Neural cell (in vitro differentiated cells): ENCODE results near the gene PCBD1. TPM values are rescaled to one million over a fixed set of nuclear protein-coding genes. Genes with fewer than 3 reads are reported as not detected.

Experiments used
- H2AFZ ChIP-seq: fragments of 200-600, 300-800 bp; sonication (generic), shearing (Covaris generic); 2 replicates; pipeline ENCODE4 v1.6.0; 2014; ENCODE audit warnings: low read depth, mild to moderate bottlenecking, antibody characterized with exemption, low read length, moderate library complexity
- H3F3A ChIP-seq: fragments of 200-600 bp; shearing (Covaris generic); 2 replicates; pipeline ENCODE4 v1.6.1; 2016; ENCODE audit warnings: mild to moderate bottlenecking, moderate library complexity, mixed read lengths, antibody characterized with exemption, low read length; ENCODE audit not compliant: insufficient read depth, poor library complexity, severe bottlenecking
- H3K27ac ChIP-seq: fragments of 200-600, 300-800 bp; sonication (generic), shearing (Covaris generic); 2 replicates; pipeline ENCODE4 v1.5.1; 2014; ENCODE audit warnings: mild to moderate bottlenecking, low read length, moderate library complexity
- H3K27me3 ChIP-seq: fragments of 300-800, 200-600 bp; sonication (generic), shearing (Covaris generic); 2 replicates; pipeline ENCODE4 v1.6.0; 2014; ENCODE audit warnings: mild to moderate bottlenecking, low read depth, low read length, moderate library complexity; ENCODE audit not compliant: insufficient read depth
- H3K36me3 ChIP-seq: fragments of 300-800, 200-600 bp; sonication (generic), shearing (Covaris generic); 2 replicates; pipeline ENCODE4 v1.5.1; 2014; ENCODE audit warnings: mild to moderate bottlenecking, antibody characterized with exemption, low read length, moderate library complexity; ENCODE audit not compliant: insufficient read depth
- H3K4me2 ChIP-seq: fragments of 300-800, 200-600 bp; sonication (generic), shearing (Covaris generic); 2 replicates; pipeline ENCODE4 v1.6.0; 2014; ENCODE audit warnings: mild to moderate bottlenecking, low read length
- H3K4me3 ChIP-seq: fragments of 300-800, 200-600 bp; sonication (generic), shearing (Covaris generic); 2 replicates; pipeline ENCODE4 v1.5.1; 2014; ENCODE audit warnings: mild to moderate bottlenecking, low read length, moderate library complexity
- H3K79me2 ChIP-seq: fragments of 200-600 bp; shearing (Covaris generic); replicated peaks from 2 replicates; pipeline ENCODE4 v1.6.0; 2014; ENCODE audit warnings: mild to moderate bottlenecking, low read length, moderate library complexity; ENCODE audit not compliant: insufficient read depth
- H3K9ac ChIP-seq: fragments of 300-800, 200-600 bp; sonication (generic), shearing (Covaris generic); 2 replicates; pipeline ENCODE4 v1.6.1; 2016; ENCODE audit warnings: mild to moderate bottlenecking, low read length, mixed read lengths
- H3K9me2 ChIP-seq: fragments of 200-600 bp; shearing (Covaris generic); 2 replicates; pipeline ENCODE4 v1.6.1; 2016; ENCODE audit warnings: mild to moderate bottlenecking, low read length, mixed read lengths; ENCODE audit not compliant: insufficient read depth
- H3K9me3 ChIP-seq: fragments of 200-600, 300-800 bp; sonication (generic), shearing (Covaris generic); 2 replicates; pipeline ENCODE4 v1.6.1; 2016; ENCODE audit warnings: mild to moderate bottlenecking, mixed run types, low read length, moderate library complexity, mixed read lengths
- H4K20me1 ChIP-seq: fragments of 200-600 bp; shearing (Covaris generic); 2 replicates; pipeline ENCODE4 v1.6.1; 2016; ENCODE audit warnings: mild to moderate bottlenecking, mixed run types; ENCODE audit not compliant: insufficient read depth
- EP300 ChIP-seq: fragments of 450-650 bp; conservative IDR thresholded peaks from 2 replicates; pipeline ENCODE4 v1.6.1; 2014; ENCODE audit warnings: antibody characterized with exemption, mild to moderate bottlenecking, moderate library complexity; ENCODE audit not compliant: poor library complexity, severe bottlenecking
- EZH2 ChIP-seq: fragments of 200-600, 300-800 bp; shearing (Covaris generic), sonication (generic); IDR thresholded peaks from 2 replicates; pipeline ENCODE4 v1.6.1; 2014; ENCODE audit warnings: antibody characterized with exemption, low read length, borderline replicate concordance, mild to moderate bottlenecking; ENCODE audit not compliant: insufficient read depth, poor library complexity, severe bottlenecking
- MXI1 ChIP-seq: fragments of 450-650 bp; conservative IDR thresholded peaks from 2 replicates; pipeline ENCODE4 v1.6.1; 2014; ENCODE audit warnings: antibody characterized with exemption, mild to moderate bottlenecking; ENCODE audit not compliant: poor library complexity, severe bottlenecking
- POLR2AphosphoS5 ChIP-seq: IDR thresholded peaks from 2 replicates; pipeline ENCODE4 v1.6.1; 2012
- RAD21 ChIP-seq: fragments of 450-650 bp; conservative IDR thresholded peaks from 2 replicates; pipeline ENCODE4 v1.6.1; 2014; ENCODE audit warnings: antibody characterized with exemption, mild to moderate bottlenecking, moderate library complexity
- SMC3 ChIP-seq: fragments of 450-650 bp; conservative IDR thresholded peaks from 2 replicates; pipeline ENCODE4 v1.6.1; 2014; ENCODE audit warnings: antibody characterized with exemption, mild to moderate bottlenecking, moderate library complexity; ENCODE audit not compliant: poor library complexity
- TAF1 ChIP-seq: IDR thresholded peaks from 2 replicates; pipeline ENCODE4 v1.6.1; 2012; ENCODE audit warnings: low read depth
- polyA plus RNA-seq: library from polyadenylated mRNA; depleted of rRNA; stranded (reverse); fragments of >200 nt; gene quantifications from 2 replicates; pipeline ENCODE4 v1.2.3, GENCODE V29; 2014
- TF ChIP-seq, protein P1 (sequence below): IDR thresholded peaks from 2 replicates; pipeline ENCODE4 v1.6.1; 2012; ENCODE audit warnings: borderline replicate concordance
- TF ChIP-seq, protein P2 (sequence below): fragments of 450-650 bp; IDR thresholded peaks from 2 replicates; pipeline ENCODE4 v1.5.1; 2014; ENCODE audit warnings: antibody characterized with exemption, mild to moderate bottlenecking, moderate library complexity; ENCODE audit not compliant: poor library complexity, severe bottlenecking

The PCBD1 gene
- polyA plus RNA-seq, 1 donor from 2014 or later, result 15.8 TPM

DNA sequence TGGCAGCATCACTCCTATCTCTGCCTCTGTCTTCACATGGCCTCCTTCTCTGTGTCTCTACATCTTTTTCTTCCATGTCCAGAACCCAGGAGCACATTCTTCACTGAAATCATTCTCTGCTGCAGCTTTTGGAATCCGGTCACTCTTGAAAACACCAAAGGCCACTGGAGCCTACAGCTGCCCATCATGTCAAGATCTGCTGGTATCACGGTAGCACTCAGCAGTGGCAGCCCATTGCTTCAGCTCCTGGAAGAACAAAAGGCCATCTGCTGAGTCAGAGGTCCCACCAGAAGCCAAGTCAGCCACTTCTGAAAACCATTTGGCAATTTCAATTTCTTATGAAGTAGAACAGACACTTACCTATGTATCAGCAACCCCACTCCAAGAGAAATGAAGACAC is 6.1 kb upstream of the PCBD1 start:
- no peaks in the 10 kb centered on the region for H3K9me2 ChIP-seq
- no peak overlapping the region for H3K9ac ChIP-seq
- no peak overlapping the region for H3K4me2 ChIP-seq
- H3K27ac ChIP-seq, result no peak overlapping the region
- no peaks in the 10 kb centered on the region for H3K36me3 ChIP-seq
- H3F3A ChIP-seq, result no peaks in the 10 kb centered on the region
- TF ChIP-seq TAF1 (no peak), RAD21 (no peak), EZH2 (no peak), MXI1 (no peak), POLR2AphosphoS5 (no peak), EP300 (no peak), SMC3 (no peak)
- TF ChIP-seq, protein P1, sequence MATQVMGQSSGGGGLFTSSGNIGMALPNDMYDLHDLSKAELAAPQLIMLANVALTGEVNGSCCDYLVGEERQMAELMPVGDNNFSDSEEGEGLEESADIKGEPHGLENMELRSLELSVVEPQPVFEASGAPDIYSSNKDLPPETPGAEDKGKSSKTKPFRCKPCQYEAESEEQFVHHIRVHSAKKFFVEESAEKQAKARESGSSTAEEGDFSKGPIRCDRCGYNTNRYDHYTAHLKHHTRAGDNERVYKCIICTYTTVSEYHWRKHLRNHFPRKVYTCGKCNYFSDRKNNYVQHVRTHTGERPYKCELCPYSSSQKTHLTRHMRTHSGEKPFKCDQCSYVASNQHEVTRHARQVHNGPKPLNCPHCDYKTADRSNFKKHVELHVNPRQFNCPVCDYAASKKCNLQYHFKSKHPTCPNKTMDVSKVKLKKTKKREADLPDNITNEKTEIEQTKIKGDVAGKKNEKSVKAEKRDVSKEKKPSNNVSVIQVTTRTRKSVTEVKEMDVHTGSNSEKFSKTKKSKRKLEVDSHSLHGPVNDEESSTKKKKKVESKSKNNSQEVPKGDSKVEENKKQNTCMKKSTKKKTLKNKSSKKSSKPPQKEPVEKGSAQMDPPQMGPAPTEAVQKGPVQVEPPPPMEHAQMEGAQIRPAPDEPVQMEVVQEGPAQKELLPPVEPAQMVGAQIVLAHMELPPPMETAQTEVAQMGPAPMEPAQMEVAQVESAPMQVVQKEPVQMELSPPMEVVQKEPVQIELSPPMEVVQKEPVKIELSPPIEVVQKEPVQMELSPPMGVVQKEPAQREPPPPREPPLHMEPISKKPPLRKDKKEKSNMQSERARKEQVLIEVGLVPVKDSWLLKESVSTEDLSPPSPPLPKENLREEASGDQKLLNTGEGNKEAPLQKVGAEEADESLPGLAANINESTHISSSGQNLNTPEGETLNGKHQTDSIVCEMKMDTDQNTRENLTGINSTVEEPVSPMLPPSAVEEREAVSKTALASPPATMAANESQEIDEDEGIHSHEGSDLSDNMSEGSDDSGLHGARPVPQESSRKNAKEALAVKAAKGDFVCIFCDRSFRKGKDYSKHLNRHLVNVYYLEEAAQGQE, result no peak
- TF ChIP-seq, protein P2, sequence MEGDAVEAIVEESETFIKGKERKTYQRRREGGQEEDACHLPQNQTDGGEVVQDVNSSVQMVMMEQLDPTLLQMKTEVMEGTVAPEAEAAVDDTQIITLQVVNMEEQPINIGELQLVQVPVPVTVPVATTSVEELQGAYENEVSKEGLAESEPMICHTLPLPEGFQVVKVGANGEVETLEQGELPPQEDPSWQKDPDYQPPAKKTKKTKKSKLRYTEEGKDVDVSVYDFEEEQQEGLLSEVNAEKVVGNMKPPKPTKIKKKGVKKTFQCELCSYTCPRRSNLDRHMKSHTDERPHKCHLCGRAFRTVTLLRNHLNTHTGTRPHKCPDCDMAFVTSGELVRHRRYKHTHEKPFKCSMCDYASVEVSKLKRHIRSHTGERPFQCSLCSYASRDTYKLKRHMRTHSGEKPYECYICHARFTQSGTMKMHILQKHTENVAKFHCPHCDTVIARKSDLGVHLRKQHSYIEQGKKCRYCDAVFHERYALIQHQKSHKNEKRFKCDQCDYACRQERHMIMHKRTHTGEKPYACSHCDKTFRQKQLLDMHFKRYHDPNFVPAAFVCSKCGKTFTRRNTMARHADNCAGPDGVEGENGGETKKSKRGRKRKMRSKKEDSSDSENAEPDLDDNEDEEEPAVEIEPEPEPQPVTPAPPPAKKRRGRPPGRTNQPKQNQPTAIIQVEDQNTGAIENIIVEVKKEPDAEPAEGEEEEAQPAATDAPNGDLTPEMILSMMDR, result no peak
- H3K27me3 ChIP-seq, result no peaks in the 10 kb centered on the region
- H4K20me1 ChIP-seq, result no peaks in the 10 kb centered on the region
- H3K79me2 ChIP-seq, result no peaks in the 10 kb centered on the region
- no peak overlapping the region for H2AFZ ChIP-seq
- H3K9me3 ChIP-seq, result no peaks in the 10 kb centered on the region
- no peak overlapping the region for H3K4me3 ChIP-seq

DNA sequence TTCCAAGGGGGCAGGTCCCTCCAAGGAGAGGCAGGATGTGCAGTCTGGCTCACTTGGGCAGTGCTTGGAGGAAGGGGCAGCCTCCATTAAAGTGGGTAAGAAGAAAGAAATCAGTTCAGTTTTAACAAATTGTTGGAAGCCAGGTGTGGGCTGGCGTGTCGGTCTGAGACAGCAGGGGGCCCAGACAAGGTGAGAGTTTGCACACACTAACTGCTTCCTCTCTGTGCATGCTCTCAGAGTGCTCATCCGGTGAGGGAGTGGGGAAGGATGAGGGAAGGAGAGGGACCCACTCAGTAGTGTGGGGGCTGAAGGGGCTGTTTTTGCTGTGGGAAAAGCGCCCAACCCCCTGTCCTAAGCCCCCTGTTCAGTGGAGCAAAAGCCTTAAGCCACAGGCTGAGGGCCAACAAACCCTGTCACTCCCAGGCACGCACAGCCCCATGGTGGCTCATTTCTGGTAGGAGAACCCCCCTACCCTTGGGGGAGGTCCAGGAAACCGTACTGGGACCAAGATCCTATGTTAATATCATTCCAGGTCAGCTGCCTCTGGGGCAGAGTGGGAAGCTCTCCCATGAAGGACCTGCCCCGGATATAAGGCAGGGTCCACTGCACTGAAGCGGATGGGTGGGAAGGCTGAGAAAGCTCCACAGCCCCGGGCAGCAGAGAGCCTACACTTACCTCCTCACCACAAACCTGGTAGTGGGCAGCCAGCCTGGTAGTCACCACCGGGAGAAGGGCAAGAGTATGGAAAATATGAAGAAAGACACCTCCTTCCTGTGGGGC is 5.1 kb upstream of the PCBD1 start:
- H3K4me2 ChIP-seq, result no peak overlapping the region
- H3K9me2 ChIP-seq, result no peaks in the 10 kb centered on the region
- no peak overlapping the region for H2AFZ ChIP-seq
- H3K36me3 ChIP-seq, result no peaks in the 10 kb centered on the region
- H3K27ac ChIP-seq, result no peak overlapping the region
- H3K9ac ChIP-seq, result no peak overlapping the region
- no peaks in the 10 kb centered on the region for H3K9me3 ChIP-seq
- TF ChIP-seq POLR2AphosphoS5, result no peak
- TF ChIP-seq EP300, result no peak
- no peak for TF ChIP-seq MXI1
- no peak for TF ChIP-seq RAD21
- TF ChIP-seq, protein P2, result no peak
- TF ChIP-seq, protein P1, result no peak
- no peak for TF ChIP-seq EZH2
- TF ChIP-seq TAF1, result no peak
- no peak for TF ChIP-seq SMC3
- no peak overlapping the region for H3K4me3 ChIP-seq
- no peaks in the 10 kb centered on the region for H3K79me2 ChIP-seq
- no peaks in the 10 kb centered on the region for H4K20me1 ChIP-seq
- H3F3A ChIP-seq, result no peaks in the 10 kb centered on the region
- H3K27me3 ChIP-seq, result no peaks in the 10 kb centered on the region
